Natural killer cell treated with Interleukin-12 subunit alpha and Interleukin-12 subunit beta and Interleukin-15 and Interleukin-18, amount 100 ng/mL, for 72 hours (primary cell): ENCODE data around the gene GNA15. TPM values are rescaled to one million over a fixed set of nuclear protein-coding genes. Genes with fewer than 3 reads are reported as not detected.
A peak's percentile ranks its signal among the peaks of the same experiment; 100 is the strongest.

Experiments used
- ATAC-seq, 2 donors: fragments of 150-1000 bp; cut with Tn5 transposase in 1 of 2; sonication (Bioruptor Pico), chemical (Tn5 transposase) in 1 of 2; 2 replicates each; pipeline ENCODE4 v1.10.0; 2021
- DNase-seq: peaks from one replicate; pipeline ENCODE4 v3.0.0; 2022; ENCODE audit warnings: low spot score
- H3K27ac Mint-ChIP-seq, 2 donors: 1 replicate in 1 of 2; 2 replicates in 1 of 2; pipeline ENCODE4 v1.8.0; 2022; ENCODE audit warnings: mixed read lengths in 2 of 2, mild to moderate bottlenecking in 1 of 2, moderate library complexity in 1 of 2
- H3K27me3 Mint-ChIP-seq, 2 donors: 1 replicate in 1 of 2; 2 replicates in 1 of 2; pipeline ENCODE4 v1.8.0; 2022; ENCODE audit warnings: mixed read lengths in 2 of 2
- H3K36me3 Mint-ChIP-seq: one replicate; pipeline ENCODE4 v1.8.0; 2022; ENCODE audit warnings: mixed read lengths
- H3K4me1 Mint-ChIP-seq, 2 donors: 1 replicate in 1 of 2; 2 replicates in 1 of 2; pipeline ENCODE4 v1.8.0; 2022; ENCODE audit warnings: low read depth in 2 of 2, mixed read lengths in 2 of 2, mild to moderate bottlenecking in 1 of 2
- H3K4me3 Mint-ChIP-seq: one replicate; pipeline ENCODE4 v1.8.0; 2022; ENCODE audit warnings: mixed read lengths
- H3K9me3 Mint-ChIP-seq: 2 replicates; pipeline ENCODE4 v1.8.0; 2022; ENCODE audit warnings: mixed read lengths
- total RNA-seq, 2 donors: library from RNA; stranded (reverse); gene quantifications; one replicate each; pipeline ENCODE4 v1.2.3, GENCODE V29; 2022

The GNA15 gene
- total RNA-seq, 2 donors from 2014 or later: 22.2 to 33.3 TPM

- Mint-ChIP-seq H3K27me3 (peaks cover 13 to 14% of the 10 kb centered on the region in 2 donors), H3K27ac (no peak overlapping the region), H3K36me3 (no peaks in the 10 kb centered on the region), H3K4me3 (no peak overlapping the region), H3K4me1 (peaks cover 10 to 11% of the 10 kb centered on the region in 2 donors), H3K9me3 (no peaks in the 10 kb centered on the region)
- no peak for DNase-seq
- ATAC-seq: no peak
Measured at GRCh38 chr19:3100331-3100730, 35.5 kb upstream of the GNA15 start.

GRCh38 chr19:3100747-3101730 lies 34.8 kb upstream of the GNA15 start:
- Mint-ChIP-seq H3K4me1 (peaks cover 10 to 11% of the 10 kb centered on the region in 2 donors), H3K27ac (no peak overlapping the region), H3K4me3 (no peak overlapping the region), H3K36me3 (no peaks in the 10 kb centered on the region), H3K27me3 (peaks cover 11 to 13% of the 10 kb centered on the region in 2 donors), H3K9me3 (no peaks in the 10 kb centered on the region)
- ATAC-seq: no peak
- DNase-seq: no peak

GRCh38 chr19:3102239-3103140 lies 33.3 kb upstream of the GNA15 start:
- no peaks in the 10 kb centered on the region for H3K9me3 Mint-ChIP-seq
- H3K4me1 Mint-ChIP-seq: peaks cover 8 to 11% of the 10 kb centered on the region in 2 donors
- ATAC-seq: no peak
- DNase-seq: no peak
- no peak overlapping the region for H3K27ac Mint-ChIP-seq
- H3K36me3 Mint-ChIP-seq: no peaks in the 10 kb centered on the region
- peaks cover 7 to 10% of the 10 kb centered on the region in 2 donors for H3K27me3 Mint-ChIP-seq
- no peak overlapping the region for H3K4me3 Mint-ChIP-seq

- no peaks in the 10 kb centered on the region for H3K36me3 Mint-ChIP-seq
- no peak overlapping the region for H3K27ac Mint-ChIP-seq
- H3K27me3 Mint-ChIP-seq: peaks cover 0 to 8% of the 10 kb centered on the region in 2 donors
- no peak overlapping the region for H3K4me3 Mint-ChIP-seq
- DNase-seq (no peak), ATAC-seq (no peak)
- H3K4me1 Mint-ChIP-seq: peaks cover 7 to 10% of the 10 kb centered on the region in 2 donors
- H3K9me3 Mint-ChIP-seq: no peaks in the 10 kb centered on the region
Measured at GRCh38 chr19:3104708-3104983, 31.2 kb upstream of the GNA15 start.

GRCh38 chr19:3105641-3106508 lies 30.0 kb upstream of the GNA15 start:
- H3K9me3 Mint-ChIP-seq: no peaks in the 10 kb centered on the region
- no peak overlapping the region for H3K4me3 Mint-ChIP-seq
- DNase-seq (no peak), ATAC-seq (no peak)
- H3K27me3 Mint-ChIP-seq: peaks cover 0 to 8% of the 10 kb centered on the region in 2 donors
- no peaks in the 10 kb centered on the region for H3K36me3 Mint-ChIP-seq
- no peak overlapping the region for H3K27ac Mint-ChIP-seq
- peaks cover 7 to 10% of the 10 kb centered on the region in 2 donors for H3K4me1 Mint-ChIP-seq

GRCh38 chr19:3106509-3107141 lies 29.2 kb upstream of the GNA15 start:
- no peak overlapping the region for H3K27ac Mint-ChIP-seq
- H3K4me1 Mint-ChIP-seq: peaks cover 7 to 10% of the 10 kb centered on the region in 2 donors
- no peaks in the 10 kb centered on the region for H3K36me3 Mint-ChIP-seq

GRCh38 chr19:3107658-3108057 lies 28.2 kb upstream of the GNA15 start:
- Mint-ChIP-seq H3K27me3 (peaks cover 0 to 3% of the 10 kb centered on the region in 2 donors), H3K27ac (peak overlapping the region in 1 of 2 donors; percentile 31), H3K36me3 (no peaks in the 10 kb centered on the region), H3K9me3 (no peaks in the 10 kb centered on the region), H3K4me3 (no peak overlapping the region), H3K4me1 (peaks cover 7 to 10% of the 10 kb centered on the region in 2 donors)
- DNase-seq (no peak), ATAC-seq (no peak)

More at GRCh38 chr19:3106509-3107141, 29.2 kb upstream of the GNA15 start:
- ATAC-seq (no peak), DNase-seq (no peak)
- H3K4me3 Mint-ChIP-seq: no peak overlapping the region
- H3K9me3 Mint-ChIP-seq: no peaks in the 10 kb centered on the region
- H3K27me3 Mint-ChIP-seq: peaks cover 0 to 6% of the 10 kb centered on the region in 2 donors

- Mint-ChIP-seq H3K27ac (peak overlapping the region in 1 of 2 donors; percentile 89), H3K9me3 (no peaks in the 10 kb centered on the region), H3K4me1 (peaks cover 7 to 10% of the 10 kb centered on the region in 2 donors), H3K27me3 (peaks cover 0 to 3% of the 10 kb centered on the region in 2 donors), H3K36me3 (no peaks in the 10 kb centered on the region), H3K4me3 (no peak overlapping the region)
- ATAC-seq (peak; percentile 59 to 66), DNase-seq (peak; percentile 82)
Measured at GRCh38 chr19:3108775-3109174, 27.1 kb upstream of the GNA15 start.

- no peaks in the 10 kb centered on the region for H3K9me3 Mint-ChIP-seq
- H3K27me3 Mint-ChIP-seq: peaks cover 0 to 3% of the 10 kb centered on the region in 2 donors
- no peak overlapping the region for H3K4me3 Mint-ChIP-seq
- peaks cover 4% of the 10 kb centered on the region in 2 donors for H3K4me1 Mint-ChIP-seq
- no peak overlapping the region for H3K27ac Mint-ChIP-seq
- no peaks in the 10 kb centered on the region for H3K36me3 Mint-ChIP-seq
- no peak for DNase-seq
- no peak for ATAC-seq
Measured at GRCh38 chr19:3109491-3109890, 26.3 kb upstream of the GNA15 start.

GRCh38 chr19:3110126-3110825 lies 25.6 kb upstream of the GNA15 start:
- no peak for ATAC-seq
- no peak overlapping the region for H3K27ac Mint-ChIP-seq
- H3K36me3 Mint-ChIP-seq: no peaks in the 10 kb centered on the region
- no peaks in the 10 kb centered on the region for H3K9me3 Mint-ChIP-seq
- peaks cover 0 to 3% of the 10 kb centered on the region in 2 donors for H3K27me3 Mint-ChIP-seq
- no peak overlapping the region for H3K4me3 Mint-ChIP-seq
- H3K4me1 Mint-ChIP-seq: peaks cover 4% of the 10 kb centered on the region in 2 donors
- no peak for DNase-seq

GRCh38 chr19:3111586-3112247 lies 24.1 kb upstream of the GNA15 start:
- Mint-ChIP-seq H3K4me1 (peaks cover 4% of the 10 kb centered on the region in 2 donors), H3K36me3 (no peaks in the 10 kb centered on the region), H3K4me3 (no peak overlapping the region), H3K27ac (no peak overlapping the region), H3K27me3 (peaks cover 0 to 3% of the 10 kb centered on the region in 2 donors), H3K9me3 (no peaks in the 10 kb centered on the region)
- DNase-seq (no peak), ATAC-seq (no peak)
